GM19043 (cell line): ENCODE measurements around the gene POLR3A.
"Not testable (repeated sequence)": the region's sequence is repeated elsewhere in the genome, so short reads cannot be mapped to it uniquely, and the experiment has no call there.

Source experiments
- ATAC-seq: cut with Tn5 transposase; IDR thresholded peaks from one replicate; pipeline ENCODE4 v1.9.1; 2021; ENCODE audit warnings: low read depth; ENCODE audit not compliant: unreplicated experiment

Gene POLR3A

DNA sequence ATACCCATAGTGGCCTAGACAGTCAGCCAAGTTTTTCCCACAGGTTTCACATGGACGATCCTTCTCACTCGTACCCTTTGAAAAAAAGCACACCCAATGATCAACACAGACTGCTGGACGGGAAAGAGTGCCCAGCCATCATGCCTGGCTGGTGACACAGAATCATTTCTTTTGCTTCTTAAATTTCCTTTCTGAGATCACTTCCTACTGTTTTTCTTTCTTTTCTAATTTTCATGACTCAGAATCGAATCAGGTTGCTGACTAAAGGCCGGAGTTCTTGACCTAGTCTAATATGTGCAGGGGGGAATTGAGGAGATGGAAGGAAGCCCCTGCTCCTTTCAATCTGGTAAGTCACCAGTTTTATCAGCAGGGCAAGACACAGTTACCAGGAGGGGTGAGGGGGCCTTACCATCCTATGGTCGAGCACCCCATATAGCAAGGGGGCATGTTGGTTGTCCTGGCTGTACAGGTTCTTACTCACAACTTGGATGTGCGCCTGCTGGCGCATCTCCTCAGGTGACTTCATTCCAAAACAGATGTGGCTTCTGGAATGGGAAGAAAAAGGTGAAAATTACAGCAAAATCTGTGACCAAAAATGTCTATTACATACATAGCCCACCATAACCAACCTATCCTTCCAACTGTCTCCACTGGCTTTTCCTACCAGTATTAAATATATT is 3.5 kb downstream of the POLR3A start:
- ATAC-seq, result no peak

DNA sequence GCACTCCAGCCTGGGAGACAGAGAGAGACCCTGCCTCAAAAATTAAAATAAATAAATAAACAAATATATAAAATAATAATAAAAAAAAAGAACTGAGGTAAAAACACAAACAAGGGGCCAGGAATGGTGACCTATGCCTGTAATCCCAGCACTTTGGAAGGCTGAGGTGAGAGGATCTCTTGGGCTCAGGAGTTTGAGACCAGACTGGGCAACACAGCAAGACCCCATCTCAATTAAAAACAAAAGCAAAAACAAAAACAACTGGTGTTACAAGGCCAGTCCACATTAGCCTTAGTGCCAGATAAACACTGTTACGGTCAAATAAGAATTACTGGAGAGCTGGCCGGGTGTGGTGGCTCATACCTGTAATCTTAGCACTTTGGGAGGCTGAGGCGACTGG is 5.6 kb downstream of the POLR3A start:
- no peak for ATAC-seq

DNA sequence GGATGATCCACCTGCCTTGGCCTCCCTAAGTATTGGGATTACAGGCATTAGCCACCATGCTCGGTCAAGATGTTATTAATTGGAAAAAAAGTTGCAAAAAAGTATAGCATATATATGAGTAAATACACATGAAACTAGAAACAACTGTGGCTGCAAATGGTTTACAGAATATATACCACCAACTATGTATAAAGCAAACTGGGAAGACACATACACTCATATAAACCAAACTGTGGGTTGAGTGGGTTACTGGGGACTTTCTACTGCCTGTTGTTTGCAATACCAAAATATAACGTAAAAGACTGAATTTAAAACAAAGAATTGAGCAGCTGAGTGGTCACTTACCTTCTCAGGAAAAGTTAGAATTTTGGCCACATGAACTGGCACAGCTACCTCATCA is 8.1 kb downstream of the POLR3A start:
- ATAC-seq, result no peak

DNA sequence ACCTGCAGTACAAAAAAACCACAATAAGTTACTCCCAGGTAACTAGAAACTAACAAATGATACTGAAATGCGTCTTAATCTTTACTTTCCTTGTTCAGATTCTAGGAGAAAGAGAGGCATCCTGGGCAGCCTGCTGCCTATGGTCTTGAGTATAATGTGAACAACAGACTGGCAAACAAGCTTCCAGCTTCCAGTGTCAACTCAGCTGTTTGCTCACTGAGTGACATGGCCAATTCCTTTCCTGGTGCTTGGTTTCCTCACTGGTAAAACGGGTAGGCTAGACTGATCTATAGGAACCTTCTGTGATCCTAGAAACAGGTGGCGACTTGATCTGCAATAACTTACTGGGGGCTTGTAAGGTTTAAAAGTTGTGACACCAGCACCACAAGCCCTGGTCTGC is 10.1 kb downstream of the POLR3A start:
- ATAC-seq, result no peak

DNA sequence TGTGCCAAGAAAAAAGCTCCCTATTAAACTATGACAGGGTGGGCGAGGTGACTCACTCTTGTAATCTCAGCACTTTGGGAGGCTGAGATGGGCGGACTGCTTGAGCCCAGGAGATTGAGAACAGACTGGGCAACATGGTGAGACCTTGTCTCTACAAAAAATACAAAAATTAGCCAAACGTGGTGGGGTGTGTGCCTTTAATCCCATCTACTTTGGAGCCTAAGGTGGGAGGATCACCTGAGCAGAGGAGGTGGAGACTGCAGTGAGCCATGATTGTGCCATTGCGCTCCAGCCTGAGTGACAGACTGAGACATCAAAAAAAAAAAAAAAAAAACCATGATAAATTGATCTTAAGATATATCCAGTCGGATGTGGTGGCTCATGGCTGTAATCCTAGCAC is 11.5 kb downstream of the POLR3A start:
- no peak for ATAC-seq

DNA sequence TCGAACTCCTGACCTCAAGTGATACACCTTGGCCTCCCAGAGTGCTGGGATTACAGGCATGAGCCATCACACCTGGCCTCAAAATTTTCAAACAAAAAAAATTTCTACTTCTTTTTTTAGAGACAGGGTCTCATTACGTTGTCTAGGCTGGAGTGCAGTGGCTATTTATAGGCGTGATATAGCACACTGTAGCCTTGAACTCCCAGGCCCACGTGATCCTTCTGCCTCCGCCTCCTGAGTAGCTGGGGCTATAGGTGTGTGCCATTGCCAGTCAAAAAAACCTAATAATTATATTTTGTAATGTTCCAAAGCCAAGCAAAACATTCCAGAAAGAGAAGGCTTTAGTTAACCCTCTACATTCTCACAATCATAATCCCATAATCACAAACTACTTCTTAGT is 13.8 kb downstream of the POLR3A start:
- ATAC-seq, result no peak

DNA sequence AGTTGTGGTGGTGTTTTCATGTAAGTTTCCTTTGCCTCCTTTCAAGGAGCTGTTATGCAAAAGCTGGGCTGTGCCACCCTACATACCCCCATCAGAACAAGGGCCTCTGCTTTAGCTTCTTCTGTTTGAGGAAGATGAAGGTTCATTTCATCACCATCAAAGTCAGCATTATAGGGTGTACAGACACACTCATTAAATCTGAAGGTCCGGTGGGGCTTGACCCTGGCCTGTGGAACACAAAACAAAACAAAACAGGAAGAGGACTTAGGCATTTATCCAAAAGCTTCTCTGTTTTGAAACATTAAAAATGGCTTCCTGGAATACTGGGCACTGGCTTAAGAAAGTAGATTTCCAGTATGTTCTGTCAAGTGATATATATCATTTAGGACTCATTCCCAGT is 15.8 kb downstream of the POLR3A start:
- no peak for ATAC-seq

DNA sequence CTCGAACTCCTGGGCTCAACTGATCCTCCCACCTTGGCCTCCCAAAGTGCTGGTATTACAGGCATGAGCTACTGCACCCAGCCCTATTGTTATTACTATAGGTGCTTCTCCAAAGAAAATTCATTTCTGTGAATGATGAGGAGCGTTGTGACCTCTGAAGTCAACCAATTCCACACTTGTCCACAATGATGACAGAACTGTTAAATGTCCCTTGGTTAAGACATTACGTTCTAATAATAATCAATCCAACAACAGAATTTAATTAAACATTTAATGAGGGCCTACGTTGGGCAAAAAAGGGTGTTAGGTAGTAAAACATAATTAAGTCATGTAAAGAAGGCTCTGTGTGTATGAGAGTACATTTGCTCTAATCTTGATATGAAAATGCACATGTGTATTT is 18.2 kb downstream of the POLR3A start:
- no peak for ATAC-seq

DNA sequence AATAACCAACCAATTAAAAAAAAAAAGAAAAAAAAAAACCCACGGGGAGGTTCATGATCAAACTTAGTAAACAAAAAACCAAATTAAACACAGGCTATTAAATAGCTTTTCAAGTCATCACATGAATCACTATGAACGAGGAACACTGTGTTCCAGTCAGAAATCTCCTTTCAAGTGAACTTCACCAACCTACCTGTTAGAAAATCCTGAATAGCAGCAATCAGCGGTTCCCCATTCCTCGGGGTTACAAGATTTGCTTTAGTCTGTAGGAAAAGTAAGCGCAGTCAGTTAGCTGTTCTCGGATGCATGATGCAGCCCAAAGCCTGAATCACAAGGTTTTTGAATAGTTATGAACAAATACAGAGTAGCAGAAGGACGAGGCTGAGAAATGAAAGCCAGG is 19.0 kb downstream of the POLR3A start:
- ATAC-seq, result no peak

DNA sequence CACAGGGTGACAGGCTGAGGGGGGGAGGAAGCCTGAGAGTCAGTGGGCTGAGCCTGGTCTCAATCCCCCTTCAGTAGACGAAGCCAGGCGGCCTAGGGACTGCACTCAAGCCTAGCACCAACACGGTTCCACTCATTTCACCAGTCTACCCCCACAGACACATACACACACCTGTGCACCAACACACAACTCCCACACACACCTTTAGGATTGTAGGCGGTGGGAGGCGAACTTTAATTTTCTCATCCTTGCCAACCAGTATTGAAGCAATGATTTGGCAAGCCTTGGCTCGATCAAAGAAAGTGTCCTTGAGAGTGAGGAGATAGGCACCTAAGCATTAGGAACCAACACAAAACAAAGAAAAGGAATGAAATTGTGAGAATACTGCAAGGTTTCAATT is 19.7 kb downstream of the POLR3A start:
- ATAC-seq, result no peak

DNA sequence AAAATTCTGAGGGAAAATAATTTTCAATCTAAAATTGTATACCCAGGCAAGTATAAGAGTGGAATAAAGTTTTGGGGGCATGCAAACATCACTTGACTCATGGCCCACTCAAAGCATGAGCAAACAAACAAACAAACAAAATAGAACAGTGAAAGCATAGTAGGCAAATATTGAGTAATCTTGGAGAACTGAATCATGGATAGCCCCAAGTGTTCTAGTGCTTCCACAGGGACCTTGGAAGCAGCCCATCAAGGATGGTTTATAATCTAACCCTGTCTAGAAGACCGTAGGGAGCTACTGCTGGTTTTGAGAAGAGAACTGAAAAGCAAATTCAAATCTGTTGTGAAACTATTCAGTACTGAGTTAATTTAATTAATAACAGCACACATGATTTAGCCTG is 22.1 kb downstream of the POLR3A start:
- ATAC-seq, result no peak

DNA sequence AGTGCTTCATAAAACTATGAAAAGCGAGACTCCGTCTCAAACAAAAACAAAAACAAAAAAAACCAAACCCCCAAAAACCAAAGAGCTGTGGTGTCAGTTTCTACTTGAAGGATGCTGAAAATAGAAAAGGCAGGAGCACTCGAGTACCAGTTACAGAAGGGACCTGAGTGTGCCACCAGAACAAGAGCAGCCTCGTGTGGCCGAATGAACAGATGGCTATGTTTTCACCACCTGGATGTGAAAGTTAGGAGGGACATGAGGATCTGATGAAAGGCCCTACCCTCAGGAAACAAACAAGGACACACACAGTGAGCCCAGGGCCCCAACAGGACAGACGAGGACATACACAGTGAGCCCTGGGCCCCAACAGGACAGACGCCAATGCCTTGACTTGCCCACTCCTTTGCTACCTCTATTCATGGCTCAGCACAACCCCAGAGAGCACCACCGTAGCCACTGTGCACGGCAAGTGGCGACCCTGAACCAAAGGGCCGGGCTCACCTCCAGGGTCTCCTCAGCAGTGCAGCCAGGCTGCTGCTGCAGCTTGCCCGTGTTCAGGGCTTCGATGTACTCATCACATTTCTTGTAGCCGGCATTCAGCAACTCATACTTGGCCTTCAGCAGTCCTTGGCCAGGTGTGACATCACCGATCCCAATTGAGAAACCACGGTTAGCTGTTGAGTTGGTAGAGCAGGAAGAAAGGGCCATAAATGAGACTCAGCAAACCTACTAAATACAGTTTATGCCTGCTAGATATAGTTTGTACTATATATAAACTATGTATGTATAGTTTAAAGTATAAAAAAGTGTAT is 24.9 kb downstream of the POLR3A start:
- ATAC-seq, result no peak

DNA sequence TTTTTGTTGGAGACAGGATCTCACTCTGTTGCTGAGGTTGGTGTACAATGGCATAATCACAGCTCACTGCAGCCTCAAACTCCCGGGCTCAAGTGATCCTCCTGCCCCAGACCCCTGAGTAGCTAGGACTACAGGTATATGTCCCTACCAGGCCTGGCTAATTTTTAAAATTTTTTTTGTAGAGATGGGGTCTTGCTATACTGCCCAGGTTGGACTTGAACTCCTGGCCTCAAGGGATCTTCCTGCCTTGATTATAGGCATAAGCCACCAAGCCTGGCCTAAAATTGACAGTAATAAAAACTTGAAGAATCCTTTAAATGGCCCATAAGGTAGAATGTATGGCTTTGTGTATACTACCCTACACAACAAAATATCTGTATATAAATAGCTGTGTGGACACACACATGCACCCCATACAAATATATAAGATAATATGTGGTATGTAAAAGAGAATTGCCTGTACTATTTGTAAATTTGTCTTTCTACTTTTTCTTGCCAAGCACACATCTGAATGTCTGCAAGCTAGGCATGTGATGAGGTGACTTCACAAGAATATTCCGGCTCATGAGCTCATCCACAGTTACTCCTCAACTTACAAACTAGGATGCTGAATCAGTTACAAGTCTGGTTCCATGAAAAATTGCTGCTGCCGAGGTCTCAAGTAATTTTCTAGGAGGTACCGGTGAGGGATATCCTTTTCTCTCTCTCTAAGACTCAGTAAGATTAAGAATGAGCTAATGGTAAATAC is 26.6 kb downstream of the POLR3A start:
- no peak for ATAC-seq

DNA sequence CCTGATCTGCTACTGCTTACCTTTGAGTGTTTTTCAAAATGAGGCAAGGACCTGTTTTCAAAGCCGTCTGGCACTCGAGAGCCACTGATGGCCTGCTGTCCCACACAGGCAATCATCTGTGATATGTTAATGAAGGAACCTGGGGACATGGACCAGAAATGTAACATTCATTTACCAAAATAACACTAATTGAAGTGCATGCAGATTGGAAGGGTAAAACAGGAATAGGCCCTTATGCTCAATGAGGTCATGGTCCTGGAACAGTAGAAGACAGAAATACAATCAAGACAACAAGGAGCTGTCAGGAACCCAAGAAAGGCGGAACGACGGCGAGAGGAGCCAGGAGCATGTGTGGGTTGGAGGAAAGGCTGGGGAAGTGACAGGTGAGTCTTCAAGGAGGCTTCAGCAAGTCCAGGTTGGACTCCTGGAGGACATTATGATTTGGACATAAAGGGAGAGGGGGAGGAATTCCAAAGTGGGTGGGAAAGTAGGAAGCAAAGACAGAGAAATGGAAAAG is 28.3 kb downstream of the POLR3A start:
- no peak for ATAC-seq

DNA sequence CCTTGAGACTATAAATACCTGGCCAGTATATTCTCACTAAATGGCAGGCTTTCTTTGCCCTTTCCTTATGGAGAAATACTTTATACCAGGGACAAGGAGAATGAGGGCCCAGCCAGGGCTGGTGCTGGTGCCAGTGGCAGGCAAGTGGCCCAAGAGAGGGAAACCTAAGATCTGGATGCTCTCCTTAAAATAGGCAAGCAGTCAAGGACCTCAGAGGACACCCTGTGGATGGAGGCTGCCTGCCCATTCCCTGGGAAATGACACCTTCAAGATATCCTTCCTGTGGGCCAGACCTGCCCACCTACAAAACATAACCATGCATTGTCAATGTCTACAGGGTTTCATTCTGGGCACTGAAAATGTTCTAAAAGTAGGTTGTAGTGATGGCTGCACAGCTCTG is 29.1 kb downstream of the POLR3A start:
- no peak for ATAC-seq

DNA sequence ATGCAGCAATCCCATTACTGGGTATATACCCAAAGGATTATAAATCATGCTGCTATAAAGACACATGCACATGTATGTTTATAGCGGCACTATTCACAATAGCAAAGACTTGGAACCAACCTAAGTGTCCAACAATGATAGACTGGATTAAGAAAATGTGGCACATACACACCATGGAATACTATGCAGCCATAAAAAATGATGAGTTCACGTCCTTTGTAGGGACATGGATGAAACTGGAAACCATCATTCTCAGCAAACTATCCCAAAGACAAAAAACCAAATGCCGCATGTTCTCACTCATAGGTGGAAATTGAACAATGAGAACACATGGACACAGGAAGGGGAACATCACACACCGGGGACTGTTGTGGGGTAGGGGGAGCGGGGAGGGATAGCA is 30.5 kb downstream of the POLR3A start:
- not testable (repeated sequence) for ATAC-seq

DNA sequence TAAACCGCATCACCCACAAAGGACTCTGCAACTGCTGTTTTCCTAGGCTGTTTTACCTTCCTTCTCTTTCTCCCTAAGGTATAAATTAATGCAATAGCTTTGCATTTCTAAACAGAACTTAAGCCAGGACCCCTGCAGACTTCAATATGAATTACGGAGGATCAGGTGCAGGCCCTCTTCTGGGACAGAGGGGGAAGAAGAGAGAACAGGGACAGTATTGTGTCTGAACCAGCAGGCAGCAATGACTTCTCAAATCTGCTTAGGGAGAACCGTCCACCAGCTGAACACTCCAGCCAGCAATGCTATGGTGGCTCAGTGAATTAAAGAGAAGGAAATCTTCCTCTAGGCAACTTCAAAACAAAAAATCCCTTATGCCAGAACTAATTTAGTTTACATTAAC is 35.7 kb downstream of the POLR3A start:
- no peak for ATAC-seq

DNA sequence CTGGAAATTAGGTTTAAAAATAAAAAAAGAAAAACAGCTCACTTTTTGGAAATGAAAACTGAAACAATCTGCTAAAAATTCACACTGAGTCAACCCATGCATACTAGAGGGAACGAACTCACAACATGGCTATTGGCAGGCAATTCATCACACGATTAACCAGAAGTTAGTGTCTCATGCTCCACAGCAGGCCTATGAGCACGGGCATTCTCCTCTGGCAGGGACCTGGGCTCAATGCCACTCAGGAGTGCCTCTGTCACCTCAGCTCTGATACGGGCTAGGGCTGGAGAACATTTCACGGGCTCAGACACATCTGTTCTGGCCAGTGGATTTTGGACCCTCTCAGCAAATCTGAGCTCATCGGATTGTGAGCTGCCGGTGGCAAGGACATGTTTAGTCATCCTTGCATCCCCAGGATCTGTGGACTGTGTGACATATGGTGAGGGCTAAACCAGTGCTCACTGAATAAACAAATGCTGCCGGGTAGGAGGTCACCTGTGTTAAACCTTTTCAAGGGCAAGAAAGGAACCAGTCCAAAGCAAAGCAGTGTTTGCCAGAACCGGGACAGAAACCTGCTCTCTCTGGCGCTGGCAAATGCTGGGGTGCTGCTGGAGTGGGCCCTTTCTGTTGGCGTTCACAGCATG is 40.1 kb downstream of the POLR3A start:
- ATAC-seq, result no peak

DNA sequence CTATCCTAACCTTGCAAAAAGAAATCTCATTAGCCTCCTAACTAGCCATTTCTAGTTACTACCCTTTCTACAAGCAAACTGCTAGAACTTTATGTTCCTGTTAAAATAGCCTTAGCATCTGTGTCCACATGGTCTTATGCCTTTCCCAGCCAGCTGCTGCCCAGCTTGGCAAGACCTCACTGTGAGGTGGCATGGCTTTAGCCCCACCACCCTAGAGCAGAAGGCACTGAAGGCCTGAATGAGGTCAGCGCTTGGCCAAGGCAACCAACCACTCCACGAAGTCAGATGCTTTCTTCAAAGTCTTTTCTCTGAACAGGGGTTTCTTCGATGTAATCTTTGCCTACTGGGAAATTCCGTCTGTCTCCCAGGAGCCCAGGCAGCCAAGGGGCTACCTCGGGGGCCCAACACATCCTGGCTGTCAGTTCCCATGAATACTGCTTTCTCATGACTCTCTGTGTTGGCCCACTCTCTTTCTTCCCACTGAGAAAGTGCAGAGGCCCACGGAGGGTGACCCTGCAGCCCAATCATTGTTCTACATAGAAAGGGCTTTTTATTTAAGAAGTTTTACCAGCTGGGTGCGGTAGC is 41.6 kb downstream of the POLR3A start:
- ATAC-seq, result no peak

DNA sequence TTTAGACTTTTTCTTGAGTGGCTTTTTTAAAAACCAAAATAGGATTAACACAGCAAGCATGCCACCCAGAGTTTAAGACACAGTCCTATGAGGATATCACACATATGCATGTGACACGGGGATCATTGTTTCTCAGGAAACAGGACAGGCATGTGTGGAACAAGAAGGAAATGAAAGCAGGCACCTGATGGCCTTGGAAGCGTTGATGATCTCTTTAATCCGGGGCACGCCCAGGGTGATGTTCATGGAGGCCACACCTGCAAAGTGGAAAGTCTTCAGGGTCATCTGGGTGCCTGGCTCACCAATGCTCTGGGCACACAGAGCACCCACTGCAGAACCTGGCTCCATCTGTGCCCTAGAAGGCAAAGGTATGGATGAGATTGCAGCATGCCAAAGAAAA is 44.3 kb downstream of the POLR3A start:
- ATAC-seq, result no peak
